Activated naive CD4-positive, alpha-beta T cell treated with anti-CD3 and anti-CD28 coated beads, Interleukin-2, amount 10 ng/mL, durations not matched to agents 7 days and 5 days (primary cell): ENCODE data around the gene RPL15.

Source experiments
- CTCF ChIA-PET: fragments of 350-600 bp; sonication (Branson Sonifier 250); formaldehyde crosslinking; loops from one replicate; lab custom pipeline; 2021; ENCODE audit warnings: antibody characterized with exemption; lab: Charles Lee
- DNase-seq: peaks from one replicate; pipeline ENCODE4 v3.0.0-alpha.2; 2020
- H3K27ac Mint-ChIP-seq: one replicate; pipeline ENCODE4 v1.8.0; 2021; ENCODE audit warnings: mild to moderate bottlenecking, moderate library complexity, mixed read lengths
- H3K27me3 Mint-ChIP-seq: one replicate; pipeline ENCODE4 v1.8.0; 2021; ENCODE audit warnings: mild to moderate bottlenecking, mixed read lengths
- H3K36me3 Mint-ChIP-seq: one replicate; pipeline ENCODE4 v1.8.0; 2021; ENCODE audit warnings: mixed read lengths
- H3K4me1 Mint-ChIP-seq: one replicate; pipeline ENCODE4 v1.8.0; 2021; ENCODE audit warnings: mixed read lengths
- H3K4me3 Mint-ChIP-seq: one replicate; pipeline ENCODE4 v1.8.0; 2021; ENCODE audit warnings: mild to moderate bottlenecking, moderate library complexity, mixed read lengths
- H3K9me3 Mint-ChIP-seq: one replicate; pipeline ENCODE4 v1.8.0; 2021; ENCODE audit warnings: mixed read lengths

RPL15 gene

DNA sequence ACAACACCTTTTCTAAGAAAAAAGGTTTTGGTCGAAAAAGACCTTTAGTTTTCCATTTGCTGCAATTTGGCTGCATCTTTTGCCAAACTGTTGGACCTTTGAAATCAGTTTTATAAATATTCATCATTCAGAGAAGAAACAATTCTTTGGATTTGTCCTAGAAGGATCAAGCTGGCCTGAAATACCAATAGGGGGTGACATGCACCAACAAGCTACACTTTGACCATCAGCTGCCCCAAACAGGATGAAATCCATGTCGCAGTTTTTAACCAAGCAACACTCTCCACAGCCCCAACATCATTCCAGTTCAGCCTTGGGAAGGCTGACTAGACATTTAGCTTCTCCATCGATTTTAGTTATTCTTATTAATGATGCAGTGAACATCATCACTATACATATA is 9.8 kb downstream of the RPL15 start:
- no peak for DNase-seq
- CTCF ChIA-PET: interaction anchor here (0.6 kb wide), 1 partner anchor 88 kb away, joined by 3 read pairs; no protein-coding TSS in a partner anchor
- Mint-ChIP-seq H3K27ac (no peak overlapping the region), H3K4me1 (peaks cover 3% of the 10 kb centered on the region), H3K9me3 (no peaks in the 10 kb centered on the region), H3K4me3 (no peak overlapping the region), H3K36me3 (no peaks in the 10 kb centered on the region), H3K27me3 (peaks cover 4% of the 10 kb centered on the region)

DNA sequence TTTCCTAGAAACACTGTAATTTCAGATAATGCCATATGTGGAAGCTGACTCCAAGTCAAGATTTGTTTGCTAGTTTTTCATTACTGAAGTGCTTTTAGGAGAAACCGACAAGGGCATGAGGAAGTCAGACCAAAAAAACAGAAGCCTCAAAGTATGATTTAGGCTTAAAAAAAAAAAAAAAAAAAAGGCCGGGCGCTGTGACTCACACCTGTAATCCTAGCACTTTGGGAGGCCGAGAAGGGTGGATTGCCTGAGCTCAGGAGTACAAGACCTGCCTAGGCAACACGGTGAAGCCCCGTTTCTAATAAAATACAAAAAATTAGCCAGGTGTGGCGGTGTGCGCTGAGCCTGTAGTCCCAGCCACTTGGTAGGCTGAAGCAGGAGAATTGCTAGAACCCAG is 11.6 kb downstream of the RPL15 start:
- H3K4me1 Mint-ChIP-seq: peaks cover 3% of the 10 kb centered on the region
- no peaks in the 10 kb centered on the region for H3K36me3 Mint-ChIP-seq
- no peak overlapping the region for H3K27ac Mint-ChIP-seq
- no peak overlapping the region for H3K4me3 Mint-ChIP-seq
- H3K27me3 Mint-ChIP-seq: peaks cover 4% of the 10 kb centered on the region
- H3K9me3 Mint-ChIP-seq: no peaks in the 10 kb centered on the region
- DNase-seq: no peak
- CTCF ChIA-PET: no interaction called here

DNA sequence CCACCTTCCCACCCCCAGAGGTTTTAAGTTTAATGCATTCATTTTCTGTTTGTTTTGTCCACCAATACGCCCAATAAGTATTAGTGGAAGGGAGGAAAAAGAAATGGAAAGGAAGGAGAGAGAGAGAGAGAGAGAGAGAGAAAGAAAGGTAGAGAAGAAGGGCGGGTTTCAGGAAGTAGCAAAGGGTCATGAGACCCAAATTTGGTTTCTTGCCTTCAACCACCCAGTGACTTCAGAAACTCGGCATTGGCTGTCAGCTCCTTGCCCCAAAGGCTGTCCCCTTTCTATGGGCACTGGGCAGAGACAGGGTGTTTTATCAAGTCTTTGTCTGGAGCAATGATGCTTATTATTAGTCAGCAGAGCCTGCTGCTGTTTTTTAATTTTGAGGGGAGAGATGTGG is 14.7 kb downstream of the RPL15 start:
- Mint-ChIP-seq H3K4me1 (peaks cover 3% of the 10 kb centered on the region), H3K4me3 (no peak overlapping the region), H3K36me3 (no peaks in the 10 kb centered on the region), H3K27ac (no peak overlapping the region), H3K27me3 (peaks cover 13% of the 10 kb centered on the region), H3K9me3 (no peaks in the 10 kb centered on the region)
- DNase-seq: no peak
- CTCF ChIA-PET: no interaction called here

DNA sequence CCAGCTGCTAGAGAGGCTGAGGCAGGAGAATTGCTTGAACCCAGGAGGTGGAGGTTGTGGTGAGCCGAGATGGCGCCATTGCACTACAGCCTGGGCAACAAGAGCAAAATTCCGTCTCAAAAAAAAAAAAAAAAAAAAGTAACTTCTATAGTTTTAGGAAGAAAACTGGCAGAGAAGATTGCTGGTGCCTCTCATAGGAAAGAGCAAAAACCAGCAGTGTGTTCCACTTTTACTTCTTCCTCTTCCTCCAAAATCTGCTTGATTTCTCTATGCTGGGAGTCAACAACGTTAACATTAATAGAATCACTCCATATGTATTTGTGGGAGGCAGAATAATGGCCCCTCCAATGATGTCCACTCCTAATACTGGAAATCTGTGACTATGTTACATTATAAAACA is 15.6 kb downstream of the RPL15 start:
- Mint-ChIP-seq H3K9me3 (no peaks in the 10 kb centered on the region), H3K4me1 (peaks cover 3% of the 10 kb centered on the region), H3K36me3 (no peaks in the 10 kb centered on the region), H3K27ac (no peak overlapping the region), H3K4me3 (no peak overlapping the region), H3K27me3 (peaks cover 20% of the 10 kb centered on the region)
- CTCF ChIA-PET: no interaction called here
- DNase-seq: no peak

DNA sequence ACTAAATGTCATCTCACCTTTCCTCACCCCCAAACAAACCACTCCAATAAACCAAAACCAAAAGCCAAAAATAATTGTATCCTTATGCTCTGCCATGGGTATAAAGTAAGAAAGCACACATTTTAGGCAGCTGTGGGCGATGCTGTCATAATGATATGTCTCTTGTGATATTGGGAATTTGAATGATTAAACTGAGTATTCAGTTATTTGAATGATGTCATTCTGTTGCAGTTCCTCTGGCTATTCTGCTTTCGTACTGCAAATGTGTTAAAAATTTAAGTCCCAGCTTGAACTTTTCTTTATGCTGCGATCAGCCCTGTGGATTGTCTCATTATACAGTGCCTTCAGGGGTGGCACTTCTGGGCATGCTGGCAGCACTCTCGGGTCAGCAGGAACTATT is 17.3 kb downstream of the RPL15 start:
- peaks cover 26% of the 10 kb centered on the region for H3K27me3 Mint-ChIP-seq
- no peaks in the 10 kb centered on the region for H3K4me1 Mint-ChIP-seq
- CTCF ChIA-PET: no interaction called here

DNA sequence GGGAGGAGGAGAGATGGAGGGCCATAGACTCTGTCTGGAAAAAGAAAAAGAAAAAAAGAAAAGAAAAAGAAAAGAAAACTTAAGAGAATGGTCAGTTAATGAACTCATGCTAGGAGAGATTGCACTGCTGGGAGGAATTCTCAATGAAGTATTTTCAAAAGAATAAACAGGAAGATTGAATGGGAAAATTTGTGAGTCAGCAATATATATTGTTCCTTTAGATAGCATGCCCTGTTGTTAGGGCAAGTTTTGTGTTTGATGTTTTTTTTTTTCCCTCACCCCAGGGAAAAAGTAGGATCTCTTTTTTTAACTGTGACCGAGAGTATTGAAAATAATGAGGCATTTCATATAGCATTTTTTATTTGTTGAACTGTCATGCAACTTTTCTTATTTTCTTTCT is 20.4 kb downstream of the RPL15 start:
- H3K4me3 Mint-ChIP-seq: no peak overlapping the region
- peaks cover 33% of the 10 kb centered on the region for H3K27me3 Mint-ChIP-seq
- CTCF ChIA-PET: no interaction called here
- no peaks in the 10 kb centered on the region for H3K9me3 Mint-ChIP-seq
- no peaks in the 10 kb centered on the region for H3K36me3 Mint-ChIP-seq
- DNase-seq: no peak
- H3K4me1 Mint-ChIP-seq: no peaks in the 10 kb centered on the region
- H3K27ac Mint-ChIP-seq: no peak overlapping the region

More for the DNA sequence above, 17.3 kb downstream of the RPL15 start:
- Mint-ChIP-seq H3K36me3 (no peaks in the 10 kb centered on the region), H3K27ac (no peak overlapping the region), H3K4me3 (no peak overlapping the region), H3K9me3 (no peaks in the 10 kb centered on the region)
- no peak for DNase-seq

DNA sequence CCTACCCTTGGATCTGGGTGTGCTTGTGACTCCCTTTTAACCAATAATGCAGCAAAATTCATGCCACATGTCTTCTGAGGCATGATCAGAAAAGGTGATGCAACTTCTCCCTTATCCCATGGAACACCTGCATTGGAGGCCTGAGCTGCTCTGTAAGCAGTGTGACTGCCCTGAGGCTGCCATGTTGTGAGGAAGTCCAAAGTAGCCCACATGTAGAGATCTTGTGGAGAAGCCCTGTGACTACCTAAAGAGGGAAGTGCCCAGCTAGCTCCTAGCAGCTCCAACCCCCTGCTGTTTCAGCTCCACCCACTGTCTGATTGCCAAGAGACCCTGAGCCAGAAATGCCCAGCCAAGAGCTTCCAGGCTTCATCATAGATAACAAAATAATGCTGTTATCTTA is 21.8 kb downstream of the RPL15 start:
- Mint-ChIP-seq H3K27me3 (peaks cover 47% of the 10 kb centered on the region), H3K27ac (no peak overlapping the region), H3K9me3 (no peaks in the 10 kb centered on the region), H3K4me3 (no peak overlapping the region), H3K4me1 (no peaks in the 10 kb centered on the region), H3K36me3 (no peaks in the 10 kb centered on the region)
- CTCF ChIA-PET: no interaction called here
- no peak for DNase-seq

DNA sequence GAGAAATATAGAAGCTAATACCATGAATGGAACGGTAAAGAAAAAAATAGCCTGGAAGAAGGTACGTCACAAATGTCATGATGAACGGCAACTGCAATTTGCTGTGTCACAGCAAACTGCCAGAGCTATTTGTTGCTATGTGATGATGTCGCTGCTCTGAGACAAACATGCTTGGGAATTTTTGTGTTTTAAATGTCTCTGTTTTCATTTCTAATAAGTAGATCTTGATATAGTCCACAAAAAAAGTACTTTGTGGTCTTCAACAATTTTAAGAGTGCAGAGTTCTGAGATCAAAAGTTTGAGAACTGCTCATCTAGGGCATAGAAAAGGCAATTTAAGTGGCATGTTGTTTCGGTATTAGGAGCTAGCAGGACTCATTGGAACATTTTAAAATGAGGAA is 23.8 kb downstream of the RPL15 start:
- peaks cover 54% of the 10 kb centered on the region for H3K27me3 Mint-ChIP-seq
- H3K36me3 Mint-ChIP-seq: no peaks in the 10 kb centered on the region
- H3K27ac Mint-ChIP-seq: no peak overlapping the region
- CTCF ChIA-PET: no interaction called here
- no peak for DNase-seq
- no peaks in the 10 kb centered on the region for H3K9me3 Mint-ChIP-seq
- H3K4me1 Mint-ChIP-seq: peaks cover 8% of the 10 kb centered on the region
- H3K4me3 Mint-ChIP-seq: no peak overlapping the region

DNA sequence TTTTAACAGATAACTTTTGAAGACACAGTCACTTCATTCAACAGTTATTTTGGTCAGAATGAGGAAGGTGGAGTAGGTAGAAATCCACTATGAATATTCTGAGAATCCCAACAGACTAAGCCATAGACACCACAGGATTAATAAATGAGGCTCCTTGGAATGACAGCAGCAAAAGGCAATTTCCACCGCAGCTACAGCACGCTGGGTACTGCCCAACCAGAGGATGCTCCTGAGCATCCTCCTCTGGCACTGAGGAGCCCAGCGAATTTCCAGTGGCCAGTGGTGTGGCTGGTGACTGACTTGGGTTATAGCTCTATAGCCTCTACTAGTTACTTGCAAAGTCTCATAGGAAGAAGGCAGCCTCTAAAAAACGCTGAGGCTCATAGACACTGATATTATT is 24.5 kb downstream of the RPL15 start:
- Mint-ChIP-seq H3K27ac (no peak overlapping the region), H3K9me3 (no peaks in the 10 kb centered on the region), H3K27me3 (peaks cover 51% of the 10 kb centered on the region), H3K4me1 (peaks cover 8% of the 10 kb centered on the region), H3K36me3 (no peaks in the 10 kb centered on the region), H3K4me3 (no peak overlapping the region)
- DNase-seq: no peak
- CTCF ChIA-PET: no interaction called here

DNA sequence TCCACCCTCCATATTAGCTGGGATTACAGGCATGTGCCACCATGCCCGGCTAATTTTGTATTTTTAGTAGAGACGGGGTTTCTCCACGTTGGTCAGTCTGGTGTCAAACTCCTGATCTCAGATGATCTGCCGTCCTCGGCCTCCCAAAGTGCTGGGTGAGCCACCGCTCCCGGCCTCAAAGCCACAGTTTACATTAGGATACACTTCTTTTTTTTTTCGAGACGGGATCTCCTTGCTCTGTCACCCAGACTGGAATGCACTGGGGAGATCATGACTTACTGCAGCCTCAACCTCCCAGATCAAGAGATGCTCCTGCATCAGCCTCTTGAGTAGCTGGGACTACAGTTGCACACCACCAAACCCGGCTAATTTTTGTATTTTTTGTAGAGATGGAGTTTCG is 25.6 kb downstream of the RPL15 start:
- no peaks in the 10 kb centered on the region for H3K36me3 Mint-ChIP-seq
- no peaks in the 10 kb centered on the region for H3K9me3 Mint-ChIP-seq
- H3K4me3 Mint-ChIP-seq: no peak overlapping the region
- H3K27me3 Mint-ChIP-seq: peaks cover 45% of the 10 kb centered on the region
- CTCF ChIA-PET: no interaction called here
- no peak for DNase-seq
- peaks cover 13% of the 10 kb centered on the region for H3K4me1 Mint-ChIP-seq
- no peak overlapping the region for H3K27ac Mint-ChIP-seq

DNA sequence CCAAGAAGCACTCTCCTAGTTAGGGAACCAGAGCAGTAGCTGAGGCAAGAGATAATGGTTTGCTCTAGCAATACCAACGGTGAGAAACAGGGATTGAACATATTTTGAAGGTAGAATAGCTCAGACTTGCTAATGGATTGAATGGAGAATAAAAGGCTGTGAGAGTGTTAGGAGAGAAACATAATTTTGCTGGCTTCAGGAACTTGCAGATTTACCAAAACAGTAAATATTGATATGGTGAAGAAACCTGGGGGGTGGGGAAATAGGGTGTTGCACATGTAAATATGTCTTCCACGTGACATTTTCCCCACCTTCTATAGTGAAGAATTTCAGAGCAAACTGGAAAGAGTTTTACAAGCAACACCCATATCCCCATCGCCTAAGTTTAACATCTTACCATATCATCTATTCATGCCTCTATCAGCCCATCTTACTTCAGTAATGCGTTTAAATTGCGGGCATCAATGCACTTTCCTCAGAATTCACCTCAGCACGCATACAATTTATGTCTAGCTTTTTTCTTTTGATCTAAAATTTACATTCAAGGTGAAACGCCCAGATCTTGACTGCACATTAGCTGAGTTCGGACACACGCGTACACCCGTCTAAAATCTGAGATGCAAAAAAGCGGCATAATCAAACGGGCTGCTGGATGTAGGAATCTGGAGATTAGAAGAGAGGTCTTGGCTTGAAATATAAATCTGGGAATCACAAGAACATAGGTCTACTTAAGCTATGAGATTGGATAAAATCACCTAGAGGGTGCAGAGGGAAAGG is 27.3 kb downstream of the RPL15 start:
- no peaks in the 10 kb centered on the region for H3K36me3 Mint-ChIP-seq
- H3K27ac Mint-ChIP-seq: peak overlapping the region; percentile 82
- H3K4me1 Mint-ChIP-seq: peaks cover 17% of the 10 kb centered on the region
- H3K4me3 Mint-ChIP-seq: peak overlapping the region; percentile 74
- H3K27me3 Mint-ChIP-seq: peaks cover 38% of the 10 kb centered on the region
- DNase-seq: no peak
- CTCF ChIA-PET: interaction anchor here (1.0 kb wide), 2 partner anchors 27 to 54 kb away, joined by 3 to 5 read pairs; partner anchors contain the start of genes NKIRAS1 and RPL15
- no peaks in the 10 kb centered on the region for H3K9me3 Mint-ChIP-seq

DNA sequence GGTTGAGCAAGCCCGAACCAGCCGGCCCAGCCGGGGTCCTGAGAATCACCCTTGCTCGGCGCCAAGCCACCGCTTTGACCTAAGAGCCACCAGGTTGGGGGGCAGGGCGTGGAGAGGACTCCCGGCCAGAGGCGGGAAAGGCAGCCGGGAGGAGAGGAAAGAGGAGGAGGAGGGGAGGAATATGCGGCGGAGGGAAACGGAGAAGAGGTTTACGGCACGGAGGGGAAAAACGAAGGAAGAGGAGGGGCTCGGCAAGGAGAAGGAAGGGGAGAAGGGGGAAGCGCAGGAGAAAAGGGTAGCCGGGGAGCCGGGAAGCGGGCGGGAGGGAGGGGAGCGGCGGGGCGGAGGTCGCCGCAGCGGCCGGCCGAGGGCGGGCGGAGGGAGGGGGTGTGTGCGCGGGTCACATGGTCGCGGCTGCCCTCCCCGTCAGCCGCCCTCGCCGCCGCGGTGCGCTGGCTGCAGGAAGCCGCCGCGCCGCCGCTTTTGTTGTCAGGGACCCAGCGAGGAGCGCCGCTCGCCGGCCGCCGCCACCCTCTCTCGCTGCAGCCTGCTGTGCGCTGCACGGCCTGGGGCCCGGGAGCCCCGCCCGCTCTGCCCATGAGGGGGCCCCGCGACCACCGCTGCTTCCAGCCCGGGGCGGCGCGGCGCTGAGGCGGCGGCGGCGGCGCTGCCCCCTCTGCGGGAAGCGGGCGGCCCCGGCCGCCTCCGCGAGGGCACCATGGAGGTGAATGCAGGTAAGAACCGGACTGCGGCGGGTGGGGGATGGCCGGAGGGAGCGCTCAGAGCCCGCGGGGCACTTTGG is 28.1 kb downstream of the RPL15 start, which contains the start of gene NR1D2:
Gene NR1D2, plus strand, starts transcription at position 426 of the 802 bp plus-strand sequence. Its CDS starts 293 bp downstream, at position 719.
- Mint-ChIP-seq H3K36me3 (peaks cover 2% of the 10 kb centered on the region), H3K4me3 (peak within 1 kb of the TSS; percentile 74), H3K27me3 (peaks cover 38% of the 10 kb centered on the region), H3K4me1 (peaks cover 25% of the 10 kb centered on the region), H3K27ac (peak within 1 kb of the TSS; percentile 84), H3K9me3 (no peaks in the 10 kb centered on the region)
- CTCF ChIA-PET: interaction anchor here (1.0 kb wide), 1 partner anchor 28 kb away, joined by 5 read pairs; the partner anchor contains the start of genes NKIRAS1 and RPL15
- peak; percentile 83 for DNase-seq

DNA sequence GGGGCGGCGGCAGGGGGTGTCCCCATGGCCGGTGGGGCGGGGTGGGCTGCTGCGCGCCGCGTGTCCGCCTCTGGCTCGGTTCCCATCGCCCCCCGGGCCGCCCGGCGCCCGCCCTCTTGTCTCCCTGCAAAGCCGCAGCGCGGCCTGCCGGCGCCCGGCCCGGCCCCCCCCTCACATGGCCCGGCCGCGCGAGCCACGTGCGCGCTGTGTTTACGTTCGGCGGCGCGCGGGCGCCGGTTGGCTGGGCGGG is 28.7 kb downstream of the RPL15 start:
- Mint-ChIP-seq H3K27ac (peak overlapping the region; percentile 77), H3K4me1 (peaks cover 30% of the 10 kb centered on the region), H3K27me3 (peaks cover 38% of the 10 kb centered on the region), H3K4me3 (peak overlapping the region; percentile 57), H3K36me3 (peaks cover 2% of the 10 kb centered on the region), H3K9me3 (no peaks in the 10 kb centered on the region)
- DNase-seq: no peak
- CTCF ChIA-PET: no interaction called here

DNA sequence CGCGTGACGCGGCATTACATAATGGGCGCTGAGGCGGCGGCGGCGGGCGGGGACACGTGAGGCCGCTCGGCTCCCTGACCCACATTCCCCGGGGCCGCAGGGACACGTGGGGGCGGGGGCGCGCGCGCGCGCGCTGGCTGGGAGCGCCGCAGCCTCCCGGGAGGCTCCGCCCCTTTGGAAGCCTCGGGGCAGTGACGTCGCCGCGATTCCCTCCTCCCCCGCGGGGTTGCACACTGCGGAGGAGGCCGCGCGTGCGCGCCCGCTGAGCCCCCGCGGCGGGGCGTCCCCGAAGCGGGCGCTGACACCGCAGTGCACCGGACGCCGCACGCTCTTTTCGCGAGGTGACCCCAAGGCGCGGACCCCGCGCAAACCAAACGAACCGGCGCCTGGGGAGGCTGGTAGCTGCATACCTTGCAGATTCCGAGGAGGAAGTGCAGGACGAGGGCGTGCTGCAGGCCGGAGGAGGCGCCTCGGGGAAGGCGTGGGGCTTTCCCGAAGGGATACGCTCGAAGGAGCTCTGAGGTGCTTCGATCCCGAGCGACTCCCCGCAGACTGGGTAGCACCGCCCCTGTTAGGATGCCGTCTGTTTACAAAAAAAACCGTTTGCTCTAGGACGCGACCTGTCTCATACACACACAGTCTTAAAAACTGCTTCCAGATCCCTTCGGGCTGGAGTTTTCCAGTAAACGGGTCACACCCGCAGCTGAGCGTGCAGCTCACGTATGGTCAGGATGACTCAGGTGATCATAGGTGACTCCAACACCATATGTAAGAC is 29.2 kb downstream of the RPL15 start:
- Mint-ChIP-seq H3K36me3 (peaks cover 2% of the 10 kb centered on the region), H3K9me3 (no peaks in the 10 kb centered on the region), H3K4me3 (peak overlapping the region; percentile 72), H3K4me1 (peaks cover 33% of the 10 kb centered on the region), H3K27me3 (peaks cover 36% of the 10 kb centered on the region), H3K27ac (peak overlapping the region; percentile 84)
- CTCF ChIA-PET: interaction anchor here (1.2 kb wide), 1 partner anchor 29 kb away, joined by 4 read pairs; the partner anchor contains the start of genes NKIRAS1 and RPL15
- DNase-seq: peak; percentile 96
